ENCODE results near the gene POLR1A.

DNA sequence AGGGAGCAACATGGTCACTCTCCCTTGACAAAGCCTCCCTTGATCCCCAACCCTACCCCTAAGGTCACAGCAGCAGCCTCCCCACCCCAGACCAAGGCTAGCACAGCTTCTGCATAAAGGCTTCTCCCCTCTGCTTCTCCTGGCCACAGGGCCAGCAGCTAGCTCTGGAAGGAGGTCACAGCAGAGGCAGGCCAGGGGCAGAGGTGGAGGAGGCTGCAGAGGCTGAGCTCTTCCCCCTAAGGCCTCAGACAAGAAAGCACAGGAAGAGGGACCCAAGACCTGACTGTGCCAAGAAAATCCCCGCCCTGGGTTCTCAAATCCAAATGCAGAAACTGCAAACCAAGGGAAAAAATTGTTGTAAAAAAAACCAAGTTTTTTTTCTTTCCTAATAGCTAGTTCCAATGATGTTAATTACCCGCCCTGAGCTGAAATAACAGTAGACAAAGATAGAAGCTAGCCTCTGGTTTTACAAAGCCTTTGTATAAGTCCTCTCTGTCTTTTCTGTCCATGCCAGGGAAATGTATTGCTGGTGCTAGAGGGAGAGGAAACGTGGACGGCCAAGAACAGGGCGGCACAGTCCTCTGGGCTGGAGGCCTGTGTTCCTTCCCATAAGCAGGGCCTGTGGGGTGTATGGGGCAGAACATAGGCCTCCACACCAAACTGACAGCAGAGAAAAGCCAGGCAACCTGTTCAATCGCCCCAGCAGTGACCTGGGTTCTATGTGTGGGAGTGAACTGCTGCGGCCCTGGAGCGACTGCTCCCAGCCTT is 79.5 kb downstream of the POLR1A start:
- TF ChIP-seq, protein P1, sequence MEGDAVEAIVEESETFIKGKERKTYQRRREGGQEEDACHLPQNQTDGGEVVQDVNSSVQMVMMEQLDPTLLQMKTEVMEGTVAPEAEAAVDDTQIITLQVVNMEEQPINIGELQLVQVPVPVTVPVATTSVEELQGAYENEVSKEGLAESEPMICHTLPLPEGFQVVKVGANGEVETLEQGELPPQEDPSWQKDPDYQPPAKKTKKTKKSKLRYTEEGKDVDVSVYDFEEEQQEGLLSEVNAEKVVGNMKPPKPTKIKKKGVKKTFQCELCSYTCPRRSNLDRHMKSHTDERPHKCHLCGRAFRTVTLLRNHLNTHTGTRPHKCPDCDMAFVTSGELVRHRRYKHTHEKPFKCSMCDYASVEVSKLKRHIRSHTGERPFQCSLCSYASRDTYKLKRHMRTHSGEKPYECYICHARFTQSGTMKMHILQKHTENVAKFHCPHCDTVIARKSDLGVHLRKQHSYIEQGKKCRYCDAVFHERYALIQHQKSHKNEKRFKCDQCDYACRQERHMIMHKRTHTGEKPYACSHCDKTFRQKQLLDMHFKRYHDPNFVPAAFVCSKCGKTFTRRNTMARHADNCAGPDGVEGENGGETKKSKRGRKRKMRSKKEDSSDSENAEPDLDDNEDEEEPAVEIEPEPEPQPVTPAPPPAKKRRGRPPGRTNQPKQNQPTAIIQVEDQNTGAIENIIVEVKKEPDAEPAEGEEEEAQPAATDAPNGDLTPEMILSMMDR (IDR thresholded peaks at IDR 0.05), result no peak
- no peak for TF ChIP-seq ZFX (IDR thresholded peaks at IDR 0.05; ENCODE audit: borderline replicate concordance)

Data from 22Rv1 (cell line).